A549 (cell line): ENCODE results near the gene EPB41L2. TPM values are rescaled to one million over a fixed set of nuclear protein-coding genes. Genes with fewer than 3 reads are reported as not detected.

Experiments
- ATAC-seq, 2 experiments: fragments of 200-7000 bp in 1 of 2; fragments of >200 bp in 1 of 2; cut with Nextera tagmentation in 1 of 2; cut with Tn5 transposase in 1 of 2; 3 replicates each; pipeline versions ENCODE4 v1.8.0 to v1.9.1; 2018 to 2020; ENCODE audit warnings: mild to moderate bottlenecking in 1 of 2, moderate library complexity in 1 of 2
- CTCF ChIA-PET: fragments of 300-600 bp; sonication (Branson Sonifier 250); formaldehyde crosslinking; extraction: SDS; loops from one replicate; lab custom pipeline; 2021; ENCODE audit warnings: antibody characterized with exemption, inconsistent platforms; lab: Yijun Ruan, JAX
- POLR2A ChIA-PET: fragments of 350-600 bp; formaldehyde crosslinking; extraction: SDS; loops from one replicate; lab custom pipeline; 2021; ENCODE audit warnings: antibody characterized with exemption, inconsistent platforms; lab: Yijun Ruan, JAX
- DNase-seq, 2 experiments: peaks; one replicate each; pipeline versions ENCODE4 v3.0.0 to v3.0.0-alpha.2; 2011 to 2016; ENCODE audit warnings: low read depth in 1 of 2, low spot score in 1 of 2
- FAIRE-seq: peaks from 2 replicates; lab custom pipeline; 2011; peaks lifted over from hg19 to GRCh38; lab: Jason Lieb, UNC
- H3K27ac ChIP-seq, 2 experiments: fragments of >200 bp; sonication (Bioruptor Twin); formaldehyde crosslinking; 3 replicates each; pipeline ENCODE4 v1.5.1; 2016 to 2017
- H3K4me1 ChIP-seq: fragments of >200 bp; sonication (Bioruptor Twin); formaldehyde crosslinking; 3 replicates; pipeline ENCODE4 v1.6.1; 2016
- H3K4me2 ChIP-seq: fragments of >200 bp; sonication (Bioruptor Twin); formaldehyde crosslinking; 3 replicates; pipeline ENCODE4 v1.6.1; 2016
- H3K4me3 ChIP-seq: fragments of >200 bp; sonication (Bioruptor Twin); formaldehyde crosslinking; 3 replicates; pipeline ENCODE4 v1.5.1; 2016
- H3K9me3 ChIP-seq: fragments of >200 bp; sonication (Bioruptor Twin); formaldehyde crosslinking; 3 replicates; pipeline ENCODE4 v1.6.1; 2016
- CBX8 ChIP-seq: fragments of 200-600 bp; sonication (generic); IDR thresholded peaks from 2 replicates; pipeline ENCODE4 v1.6.1; 2016
- EHMT2 ChIP-seq: fragments of 200-600 bp; sonication (generic); IDR thresholded peaks from 2 replicates; pipeline ENCODE4 v1.6.1; 2016; ENCODE audit warnings: antibody characterized with exemption, low read depth, mild to moderate bottlenecking, moderate library complexity
- EP300 ChIP-seq, 2 experiments: fragments of >200 bp; sonication (Bioruptor Twin); formaldehyde crosslinking; IDR thresholded peaks; 2 replicates in 1 of 2; 3 replicates in 1 of 2; pipeline ENCODE4 v1.6.1; 2016 to 2017
- ESRRA ChIP-seq: fragments of 150-350 bp; IDR thresholded peaks from 2 replicates; pipeline ENCODE4 v1.6.1; 2014; ENCODE audit warnings: mild to moderate bottlenecking, low read length, borderline replicate concordance
- FOXS1 ChIP-seq: fragments of 250-450 bp; sonication (Bioruptor Pico); IDR thresholded peaks from 2 replicates; pipeline ENCODE4 v1.5.0; 2020; ENCODE audit warnings: mild to moderate bottlenecking, moderate library complexity
- HDAC2 ChIP-seq: fragments of 200-600 bp; sonication (generic); IDR thresholded peaks from 2 replicates; pipeline ENCODE4 v1.6.1; 2016
- HEYL ChIP-seq: fragments of 250-450 bp; sonication (Bioruptor Pico); IDR thresholded peaks from 2 replicates; pipeline ENCODE4 v1.8.0; 2021; ENCODE audit warnings: mild to moderate bottlenecking, moderate library complexity
- HOXB13 ChIP-seq: fragments of 250-450 bp; sonication (Bioruptor Pico); IDR thresholded peaks from 2 replicates; pipeline ENCODE4 v1.5.0; 2020; ENCODE audit warnings: low read depth, mild to moderate bottlenecking, moderate library complexity
- HOXB5 ChIP-seq: fragments of 250-450 bp; sonication (Bioruptor Pico); IDR thresholded peaks from 2 replicates; pipeline ENCODE4 v1.5.0; 2020; ENCODE audit warnings: mild to moderate bottlenecking, moderate library complexity
- JUN ChIP-seq, 2 experiments: fragments of >200 bp; sonication (Bioruptor Twin); formaldehyde crosslinking; IDR thresholded peaks; 2 replicates in 1 of 2; 3 replicates in 1 of 2; pipeline ENCODE4 v1.6.1; 2016 to 2017
- JUNB ChIP-seq: fragments of >200 bp; sonication (Bioruptor Twin); formaldehyde crosslinking; IDR thresholded peaks from 2 replicates; pipeline ENCODE4 v1.6.1; 2016
- MAFK ChIP-seq: fragments of 450-650 bp; IDR thresholded peaks from 2 replicates; pipeline ENCODE4 v1.6.1; 2014; ENCODE audit not compliant: partially characterized antibody
- MAZ ChIP-seq: fragments of 150-350 bp; IDR thresholded peaks from 2 replicates; pipeline ENCODE4 v1.6.1; 2014; ENCODE audit warnings: antibody characterized with exemption, low read depth, low read length, borderline replicate concordance
- NFE2L2 ChIP-seq: fragments of 150-350 bp; conservative IDR thresholded peaks from 2 replicates; pipeline ENCODE4 v1.6.1; 2014; ENCODE audit warnings: low read length
- NPAS2 ChIP-seq: fragments of 250-450 bp; sonication (Bioruptor Pico); IDR thresholded peaks from 2 replicates; pipeline ENCODE4 v1.8.0; 2022; ENCODE audit warnings: mild to moderate bottlenecking, moderate library complexity, borderline replicate concordance
- NR3C1 ChIP-seq: fragments of >200 bp; sonication (Bioruptor Twin); formaldehyde crosslinking; IDR thresholded peaks from 3 replicates; pipeline ENCODE4 v1.6.1; 2017
- PHF8 ChIP-seq: fragments of 200-600 bp; sonication (generic); IDR thresholded peaks from 2 replicates; pipeline ENCODE4 v1.6.1; 2016; ENCODE audit warnings: low read depth, mild to moderate bottlenecking, antibody characterized with exemption, moderate library complexity, borderline replicate concordance
- POLR2A ChIP-seq: IDR thresholded peaks from 2 replicates; pipeline ENCODE4 v1.6.1; 2012; ENCODE audit warnings: mild to moderate bottlenecking, low read length
- POLR2AphosphoS2 ChIP-seq: conservative IDR thresholded peaks from 2 replicates; pipeline ENCODE4 v1.6.1; 2012; ENCODE audit warnings: low read length, improper control_type of control experiment, inconsistent platforms
- RAD21 ChIP-seq, 2 experiments: fragments of >200 bp in 1 of 2; sonication (Bioruptor Twin) in 1 of 2; formaldehyde crosslinking in 1 of 2; IDR thresholded peaks in 1 of 2; conservative IDR thresholded peaks in 1 of 2; 2 replicates in 1 of 2; 3 replicates in 1 of 2; pipeline ENCODE4 v1.6.1; 2012 to 2018; ENCODE audit warnings: inconsistent platforms in 1 of 2
- SMC3 ChIP-seq: fragments of >200 bp; sonication (Bioruptor Twin); formaldehyde crosslinking; IDR thresholded peaks from 3 replicates; pipeline ENCODE4 v1.6.1; 2018; ENCODE audit warnings: inconsistent platforms
- SREBF2 ChIP-seq: fragments of 450-650 bp; IDR thresholded peaks from 2 replicates; pipeline ENCODE4 v1.6.1; 2014; ENCODE audit warnings: mild to moderate bottlenecking, moderate library complexity
- TFCP2L1 ChIP-seq: fragments of 250-450 bp; sonication (Bioruptor Pico); IDR thresholded peaks from 2 replicates; pipeline ENCODE4 v1.5.0; 2021; ENCODE audit warnings: mild to moderate bottlenecking
- ZC3H11A ChIP-seq: fragments of 450-650 bp; IDR thresholded peaks from 2 replicates; pipeline ENCODE4 v1.6.1; 2014; ENCODE audit warnings: antibody characterized with exemption, mild to moderate bottlenecking
- ZSCAN20 ChIP-seq: fragments of 250-450 bp; sonication (Bioruptor Pico); IDR thresholded peaks from 2 replicates; pipeline ENCODE4 v1.8.0; 2022; ENCODE audit warnings: mild to moderate bottlenecking, moderate library complexity
- WGBS: methylation state at CpG from one replicate; pipeline ENCODE4 v1.1.6; 2017; ENCODE audit errors: missing lambda C conversion rate; 5-methylcytosine and 5-hydroxymethylcytosine counted together
- polyA plus RNA-seq, 4 experiments: library from polyadenylated mRNA; depleted of rRNA in 3 of 4; stranded (reverse); fragments of >200 nt; fragmentation: RNase III in 1 of 4; extraction: RNeasy Plus Mini Kit Qiagen cat#74134 plus additional on column Dnase treatment in 1 of 4; gene quantifications; 2 replicates in 3 of 4; 3 replicates in 1 of 4; pipeline ENCODE4 v1.2.3, GENCODE V29; 2011 to 2017
- TF ChIP-seq, protein P1 (sequence below): fragments of 150-350 bp; IDR thresholded peaks from 2 replicates; pipeline ENCODE4 v1.6.1; 2014; ENCODE audit warnings: low read depth, mild to moderate bottlenecking, low read length
- TF ChIP-seq, protein P2 (sequence below): fragments of >200 bp; sonication (Bioruptor Twin); formaldehyde crosslinking; IDR thresholded peaks from 3 replicates; pipeline ENCODE4 v1.6.1; 2016

Gene EPB41L2
- polyA plus RNA-seq, 2 of the 4 experiments (the other 2 are of a cell fraction) = 42.9 to 50.3 TPM

DNA sequence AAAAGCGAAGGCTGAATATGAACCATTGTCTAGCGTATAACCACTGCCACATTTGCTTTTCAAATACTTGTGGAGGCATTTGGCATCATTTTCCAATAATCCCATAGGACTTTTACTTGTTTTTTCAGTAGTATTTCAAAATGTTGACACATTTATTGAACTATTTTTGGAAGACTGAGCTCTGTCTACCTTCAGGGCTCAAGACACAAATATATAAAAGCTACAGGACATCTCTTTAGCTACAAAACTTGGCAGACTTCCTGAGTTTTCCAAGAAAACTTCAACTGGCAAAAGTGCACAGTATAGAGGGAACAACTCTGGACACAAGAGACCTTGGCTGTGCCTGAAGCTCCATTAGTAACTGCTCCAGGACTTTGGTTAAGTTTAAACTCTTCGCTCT lies 13.4 kb downstream of the EPB41L2 start:
- TF ChIP-seq POLR2AphosphoS2 (no peak), POLR2A (no peak), ESRRA (no peak), FOXS1 (CRISPR knock-in tag) (no peak), EP300 (IDR thresholded peaks at IDR 0.05) (no peak), HDAC2 (no peak)
- TF ChIP-seq, protein P1, sequence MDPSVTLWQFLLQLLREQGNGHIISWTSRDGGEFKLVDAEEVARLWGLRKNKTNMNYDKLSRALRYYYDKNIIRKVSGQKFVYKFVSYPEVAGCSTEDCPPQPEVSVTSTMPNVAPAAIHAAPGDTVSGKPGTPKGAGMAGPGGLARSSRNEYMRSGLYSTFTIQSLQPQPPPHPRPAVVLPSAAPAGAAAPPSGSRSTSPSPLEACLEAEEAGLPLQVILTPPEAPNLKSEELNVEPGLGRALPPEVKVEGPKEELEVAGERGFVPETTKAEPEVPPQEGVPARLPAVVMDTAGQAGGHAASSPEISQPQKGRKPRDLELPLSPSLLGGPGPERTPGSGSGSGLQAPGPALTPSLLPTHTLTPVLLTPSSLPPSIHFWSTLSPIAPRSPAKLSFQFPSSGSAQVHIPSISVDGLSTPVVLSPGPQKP = no peak
- CTCF ChIA-PET = no interaction called here
- no peak for FAIRE-seq

DNA sequence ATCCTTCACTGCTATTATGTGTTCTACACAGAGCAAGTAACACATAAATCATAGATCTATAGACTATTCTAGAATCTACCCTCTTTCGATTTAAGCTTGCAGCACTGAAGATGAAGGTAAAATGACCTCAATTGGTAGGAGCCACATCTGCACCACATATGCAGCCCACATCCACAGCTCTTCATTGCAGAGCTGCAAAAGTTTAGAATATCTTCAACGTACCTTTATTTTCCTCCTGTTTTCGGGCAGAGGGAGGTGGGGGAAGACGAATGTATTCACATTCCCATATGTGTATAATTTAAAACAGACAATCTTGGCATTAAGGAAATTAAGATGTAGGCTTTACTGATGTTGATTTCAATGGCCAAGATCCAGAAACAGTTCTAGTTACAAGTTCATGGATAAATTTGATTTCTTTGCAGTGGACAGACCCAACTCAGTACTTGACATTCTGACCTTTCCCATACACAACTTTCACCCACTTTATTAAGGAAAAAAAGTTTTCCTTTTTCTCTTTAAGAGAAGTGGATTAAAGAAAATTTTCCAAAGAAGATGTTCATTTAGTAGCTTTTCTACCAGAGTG lies 14.0 kb downstream of the EPB41L2 start:
- peaks cover 9% of the 10 kb centered on the region for H3K9me3 ChIP-seq
- H3K4me3 ChIP-seq = no peak overlapping the region
- no peak for ATAC-seq
- H3K4me2 ChIP-seq = no peak overlapping the region
- DNase-seq = no peak
- H3K4me1 ChIP-seq = no peaks in the 10 kb centered on the region; the same call in 2 of the 3 replicates
- no peak for FAIRE-seq
- no peak overlapping the region for H3K27ac ChIP-seq
- TF ChIP-seq PHF8 = no peak
- TF ChIP-seq EP300 (IDR thresholded peaks at IDR 0.05) = no peak
- no peak for TF ChIP-seq SREBF2
- TF ChIP-seq RAD21 (conservative IDR thresholded peaks at IDR 0.05 in 1 of 2, IDR thresholded peaks at IDR 0.05 in 1 of 2) = no peak
- TF ChIP-seq HEYL (CRISPR knock-in tag) = no peak
- TF ChIP-seq JUN (IDR thresholded peaks at IDR 0.05) = no peak
- no peak for TF ChIP-seq HOXB13 (CRISPR knock-in tag)
- no peak for TF ChIP-seq MAZ
- TF ChIP-seq FOXS1 (CRISPR knock-in tag) = no peak
- ChIA-PET POLR2A (no interaction called here), CTCF (no interaction called here)
- 91% methylated on average over 4 of the region's 4 CpGs for WGBS

More for the DNA sequence above, 13.4 kb downstream of the EPB41L2 start:
- ATAC-seq = no peak
- no peaks in the 10 kb centered on the region; the same call in 2 of the 3 replicates for H3K4me1 ChIP-seq
- POLR2A ChIA-PET = no interaction called here
- no peak for DNase-seq
- WGBS = 95% methylated on average over 3 of the region's 3 CpGs
- H3K4me2 ChIP-seq = no peak overlapping the region
- H3K9me3 ChIP-seq = peaks cover 14% of the 10 kb centered on the region
- no peak overlapping the region for H3K27ac ChIP-seq
- H3K4me3 ChIP-seq = no peak overlapping the region

DNA sequence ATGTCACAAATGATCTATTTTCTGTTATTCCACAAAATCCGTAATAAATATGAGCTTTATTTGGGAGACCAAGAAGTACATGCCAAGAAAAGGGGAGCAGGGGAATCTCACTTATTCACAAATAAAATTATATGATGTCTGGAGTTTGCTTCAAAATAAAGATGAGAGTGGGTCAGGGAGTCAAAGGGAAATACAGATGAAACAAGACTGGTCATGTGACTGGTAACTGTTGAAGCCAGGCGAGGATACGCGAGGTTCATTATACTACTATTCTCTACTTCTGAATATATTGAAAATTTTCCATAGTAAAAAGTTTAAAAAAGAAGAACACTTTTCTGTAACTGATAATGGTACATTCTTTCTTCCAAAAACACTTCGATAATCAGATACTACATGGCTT lies 14.6 kb downstream of the EPB41L2 start:
- FAIRE-seq (no peak), ATAC-seq (no peak), DNase-seq (no peak)
- H3K4me1 ChIP-seq = no peaks in the 10 kb centered on the region; the same call in 2 of the 3 replicates
- H3K9me3 ChIP-seq = 0 out of 3 replicates have a peak, but pooled peaks cover 3% of the 10 kb centered on the region
- ChIA-PET CTCF (no interaction called here), POLR2A (no interaction called here)
- H3K27ac ChIP-seq = no peak overlapping the region
- 96% methylated on average over 5 of the region's 5 CpGs for WGBS
- no peak overlapping the region for H3K4me3 ChIP-seq
- no peak overlapping the region for H3K4me2 ChIP-seq
- TF ChIP-seq POLR2A = no peak
- no peak for TF ChIP-seq ZSCAN20 (CRISPR knock-in tag)
- TF ChIP-seq RAD21 (conservative IDR thresholded peaks at IDR 0.05 in 1 of 2, IDR thresholded peaks at IDR 0.05 in 1 of 2) = no peak
- TF ChIP-seq HOXB5 = no peak
- no peak for TF ChIP-seq POLR2AphosphoS2
- no peak for TF ChIP-seq NR3C1
- TF ChIP-seq, protein P2, sequence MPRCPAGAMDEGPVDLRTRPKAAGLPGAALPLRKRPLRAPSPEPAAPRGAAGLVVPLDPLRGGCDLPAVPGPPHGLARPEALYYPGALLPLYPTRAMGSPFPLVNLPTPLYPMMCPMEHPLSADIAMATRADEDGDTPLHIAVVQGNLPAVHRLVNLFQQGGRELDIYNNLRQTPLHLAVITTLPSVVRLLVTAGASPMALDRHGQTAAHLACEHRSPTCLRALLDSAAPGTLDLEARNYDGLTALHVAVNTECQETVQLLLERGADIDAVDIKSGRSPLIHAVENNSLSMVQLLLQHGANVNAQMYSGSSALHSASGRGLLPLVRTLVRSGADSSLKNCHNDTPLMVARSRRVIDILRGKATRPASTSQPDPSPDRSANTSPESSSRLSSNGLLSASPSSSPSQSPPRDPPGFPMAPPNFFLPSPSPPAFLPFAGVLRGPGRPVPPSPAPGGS = no peak
- TF ChIP-seq, protein P1 = no peak
- no peak for TF ChIP-seq JUN (IDR thresholded peaks at IDR 0.05)
- no peak for TF ChIP-seq CBX8
- no peak for TF ChIP-seq ZC3H11A
- no peak for TF ChIP-seq NFE2L2
- TF ChIP-seq NPAS2 (CRISPR knock-in tag) = no peak
- TF ChIP-seq SREBF2 = no peak
- TF ChIP-seq SMC3 = no peak
- no peak for TF ChIP-seq TFCP2L1 (CRISPR knock-in tag)
- TF ChIP-seq MAFK = no peak
- no peak for TF ChIP-seq JUNB
- no peak for TF ChIP-seq EHMT2
